NCI-H345 (cell line): Measurements from ENCODE around the gene MAST4.

ENCODE experiments used
- DNase-seq: peaks from one replicate; lab custom pipeline; 2025; lab: John Stamatoyannopoulos, UW

MAST4 gene

GRCh38 chr5:67019065-67019845, 423.1 kb downstream of the MAST4 start:
- no peak for DNase-seq

- DNase-seq, result no peak
Measured at GRCh38 chr5:67020096-67020615, 424.0 kb downstream of the MAST4 start.

- DNase-seq, result no peak
Measured at GRCh38 chr5:67021031-67021430, 424.8 kb downstream of the MAST4 start.

GRCh38 chr5:67021521-67021920, 425.3 kb downstream of the MAST4 start:
- no peak for DNase-seq

GRCh38 chr5:67021962-67022361, 425.8 kb downstream of the MAST4 start:
- no peak for DNase-seq

- no peak for DNase-seq
Measured at GRCh38 chr5:67025457-67025856, 429.3 kb downstream of the MAST4 start.

- DNase-seq, result no peak
Measured at GRCh38 chr5:67026278-67026677, 430.1 kb downstream of the MAST4 start.

- DNase-seq, result no peak
Measured at GRCh38 chr5:67027171-67027570, 431.0 kb downstream of the MAST4 start.

- DNase-seq, result no peak
Measured at GRCh38 chr5:67028371-67028770, 432.2 kb downstream of the MAST4 start.

GRCh38 chr5:67028941-67029340, 432.7 kb downstream of the MAST4 start:
- no peak for DNase-seq

- no peak for DNase-seq
Measured at GRCh38 chr5:67029481-67029880, 433.3 kb downstream of the MAST4 start.

- no peak for DNase-seq
Measured at GRCh38 chr5:67030289-67031056, 434.3 kb downstream of the MAST4 start.

GRCh38 chr5:67031057-67031443, 434.9 kb downstream of the MAST4 start:
- no peak for DNase-seq

GRCh38 chr5:67031692-67032091, 435.5 kb downstream of the MAST4 start:
- no peak for DNase-seq

- DNase-seq, result no peak
Measured at GRCh38 chr5:67032921-67033664, 436.9 kb downstream of the MAST4 start.

- no peak for DNase-seq
Measured at GRCh38 chr5:67033880-67034651, 437.9 kb downstream of the MAST4 start.

GRCh38 chr5:67035098-67035740, 439.0 kb downstream of the MAST4 start:
- DNase-seq, result no peak

- DNase-seq, result no peak
Measured at GRCh38 chr5:67037171-67037570, 441.0 kb downstream of the MAST4 start.

- DNase-seq, result no peak
Measured at GRCh38 chr5:67038817-67039603, 442.8 kb downstream of the MAST4 start.
